Measurements from ENCODE around the gene OTP. TPM values are rescaled to one million over a fixed set of nuclear protein-coding genes. Genes with fewer than 3 reads are reported as not detected.

The OTP gene
- total RNA-seq, 4 donors from 2014 or later = not detected

DNA sequence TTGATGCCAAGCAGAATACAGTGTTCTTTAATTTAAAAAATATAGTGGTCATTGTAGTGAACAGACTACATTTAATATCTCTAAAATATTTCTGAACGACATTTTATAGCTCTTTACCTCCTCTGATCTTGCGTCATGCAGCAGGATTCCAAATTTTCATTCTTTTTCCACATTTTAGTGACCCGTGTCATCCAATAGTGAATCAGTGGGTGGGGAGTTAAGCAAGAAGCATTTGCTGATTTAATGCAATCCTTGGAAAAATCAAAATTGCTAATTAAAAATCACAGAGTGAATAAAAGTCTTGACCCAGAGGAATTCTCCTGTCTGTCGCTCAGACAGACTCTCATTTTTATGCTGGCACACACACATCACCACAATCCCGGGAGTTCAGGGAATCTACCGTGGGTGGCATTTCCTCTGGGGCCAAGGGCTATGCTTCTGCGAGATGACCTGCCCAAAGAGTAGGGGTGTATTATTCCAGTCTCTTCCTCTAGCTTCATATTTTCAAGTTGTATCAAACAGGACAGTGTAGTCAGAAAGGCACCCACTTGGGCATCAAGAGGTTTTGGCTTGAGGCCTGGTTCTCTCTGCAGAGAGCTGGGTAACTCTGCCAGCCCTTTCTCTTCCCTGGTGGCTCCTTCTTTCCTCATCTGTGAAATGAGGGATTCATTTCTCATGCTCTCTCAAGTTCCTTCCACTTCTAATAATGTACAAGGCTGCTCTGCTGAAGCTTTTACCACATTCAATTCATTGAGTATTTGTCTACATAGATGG is 24.8 kb upstream of the OTP start:
- no peak for DNase-seq (ENCODE audit: low spot score in 2 of 2)
- 50% methylated on average over 7 of the region's 7 CpGs for WGBS
- TF ChIP-seq, protein P1, sequence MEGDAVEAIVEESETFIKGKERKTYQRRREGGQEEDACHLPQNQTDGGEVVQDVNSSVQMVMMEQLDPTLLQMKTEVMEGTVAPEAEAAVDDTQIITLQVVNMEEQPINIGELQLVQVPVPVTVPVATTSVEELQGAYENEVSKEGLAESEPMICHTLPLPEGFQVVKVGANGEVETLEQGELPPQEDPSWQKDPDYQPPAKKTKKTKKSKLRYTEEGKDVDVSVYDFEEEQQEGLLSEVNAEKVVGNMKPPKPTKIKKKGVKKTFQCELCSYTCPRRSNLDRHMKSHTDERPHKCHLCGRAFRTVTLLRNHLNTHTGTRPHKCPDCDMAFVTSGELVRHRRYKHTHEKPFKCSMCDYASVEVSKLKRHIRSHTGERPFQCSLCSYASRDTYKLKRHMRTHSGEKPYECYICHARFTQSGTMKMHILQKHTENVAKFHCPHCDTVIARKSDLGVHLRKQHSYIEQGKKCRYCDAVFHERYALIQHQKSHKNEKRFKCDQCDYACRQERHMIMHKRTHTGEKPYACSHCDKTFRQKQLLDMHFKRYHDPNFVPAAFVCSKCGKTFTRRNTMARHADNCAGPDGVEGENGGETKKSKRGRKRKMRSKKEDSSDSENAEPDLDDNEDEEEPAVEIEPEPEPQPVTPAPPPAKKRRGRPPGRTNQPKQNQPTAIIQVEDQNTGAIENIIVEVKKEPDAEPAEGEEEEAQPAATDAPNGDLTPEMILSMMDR (IDR thresholded peaks at IDR 0.05) = no peak
- no peak for TF ChIP-seq EP300 (IDR thresholded peaks at IDR 0.05)
- TF ChIP-seq POLR2A (IDR thresholded peaks at IDR 0.05) = no peak
- no peak for TF ChIP-seq POLR2AphosphoS5 (IDR thresholded peaks at IDR 0.05)
- Histone ChIP-seq H3K36me3 (no peaks in the 10 kb centered on the region), H3K4me3 (no peak overlapping the region), H3K27ac (no peak overlapping the region), H3K4me1 (no peaks in the 10 kb centered on the region), H3K9me3 (no peaks in the 10 kb centered on the region), H3K27me3 (peaks cover 26% of the 10 kb centered on the region)

DNA sequence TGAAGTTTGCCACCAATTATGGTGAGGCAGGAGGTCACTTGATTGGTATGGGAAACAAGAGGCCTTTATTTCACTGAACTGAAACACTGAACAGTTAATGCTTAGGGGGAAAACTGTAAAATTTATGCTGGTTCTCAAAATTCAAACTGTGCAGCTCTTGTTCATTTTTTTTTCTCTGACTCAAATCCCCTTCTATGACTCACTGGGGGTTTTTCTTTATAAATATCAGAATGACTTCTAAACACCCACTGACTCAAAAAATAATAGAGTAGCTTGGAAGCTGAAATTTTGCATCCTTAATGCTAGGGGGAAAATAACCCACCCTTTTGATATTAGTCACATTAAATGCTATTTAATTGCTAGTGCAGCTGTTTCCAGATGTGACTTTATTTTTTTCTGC is 24.1 kb upstream of the OTP start:
- DNase-seq (ENCODE audit: low spot score in 2 of 2) = no peak
- no peak overlapping the region for H3K4me3 ChIP-seq
- no peaks in the 10 kb centered on the region for H3K36me3 ChIP-seq
- no peaks in the 10 kb centered on the region for H3K4me1 ChIP-seq
- H3K9me3 ChIP-seq = no peaks in the 10 kb centered on the region
- H3K27ac ChIP-seq = no peak overlapping the region
- TF ChIP-seq, protein P1 (IDR thresholded peaks at IDR 0.05) = no peak
- no peak for TF ChIP-seq EP300 (IDR thresholded peaks at IDR 0.05)
- no peak for TF ChIP-seq POLR2A (IDR thresholded peaks at IDR 0.05)
- TF ChIP-seq POLR2AphosphoS5 (IDR thresholded peaks at IDR 0.05) = no peak
- H3K27me3 ChIP-seq = peaks cover 26% of the 10 kb centered on the region

DNA sequence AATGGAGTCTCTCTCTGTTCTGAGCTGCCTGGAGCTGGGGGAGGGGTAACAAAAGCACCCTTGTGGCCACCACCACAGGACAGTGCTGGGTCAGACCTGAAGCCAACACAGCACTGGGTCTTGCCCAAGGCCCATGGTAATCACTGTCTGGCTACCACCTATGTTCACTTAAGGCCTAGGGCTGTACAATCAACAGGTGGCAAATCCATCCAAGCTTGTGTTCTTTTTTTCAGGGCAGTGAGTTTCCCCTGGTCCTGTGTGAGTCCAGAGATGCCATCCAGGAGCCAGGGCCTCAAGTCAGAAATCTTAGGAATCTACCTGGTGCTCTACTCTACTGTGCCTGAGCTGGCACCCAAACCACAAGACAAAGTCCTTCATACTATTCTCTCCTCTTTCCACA is 20.1 kb upstream of the OTP start:
- Histone ChIP-seq H3K4me3 (no peak overlapping the region), H3K27ac (no peak overlapping the region), H3K9me3 (no peaks in the 10 kb centered on the region), H3K27me3 (peaks cover 11% of the 10 kb centered on the region), H3K36me3 (no peaks in the 10 kb centered on the region), H3K4me1 (no peaks in the 10 kb centered on the region)
- no peak for DNase-seq (ENCODE audit: low spot score in 2 of 2)
- TF ChIP-seq POLR2AphosphoS5 (IDR thresholded peaks at IDR 0.05) (no peak), EP300 (IDR thresholded peaks at IDR 0.05) (no peak), POLR2A (IDR thresholded peaks at IDR 0.05) (no peak)
- TF ChIP-seq, protein P1 (IDR thresholded peaks at IDR 0.05) = no peak

DNA sequence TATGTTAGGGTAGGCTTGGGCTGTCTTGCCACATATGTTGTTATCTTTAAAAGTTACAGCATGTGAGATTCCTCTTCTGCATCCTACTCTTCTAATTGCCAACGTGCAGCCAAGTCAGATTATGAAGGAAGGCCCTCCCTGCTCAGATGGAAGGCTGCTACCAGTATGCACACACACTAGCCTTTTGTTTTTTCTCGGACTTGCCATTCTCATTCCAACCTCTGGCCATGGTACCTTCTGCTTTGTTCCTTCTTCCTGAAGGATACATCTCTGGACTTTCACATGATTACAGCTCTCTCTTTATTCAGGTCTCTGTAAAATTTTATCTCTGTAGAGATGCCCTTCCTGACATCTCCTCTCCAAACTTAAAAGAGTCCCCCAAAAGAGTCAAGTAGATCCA is 12.8 kb upstream of the OTP start:
- DNase-seq (ENCODE audit: low spot score in 2 of 2) = no peak
- H3K4me1 ChIP-seq = no peaks in the 10 kb centered on the region
- no peak overlapping the region for H3K27ac ChIP-seq
- no peak overlapping the region for H3K4me3 ChIP-seq
- TF ChIP-seq POLR2A (IDR thresholded peaks at IDR 0.05) = no peak
- TF ChIP-seq, protein P1 (IDR thresholded peaks at IDR 0.05) = no peak
- no peak for TF ChIP-seq POLR2AphosphoS5 (IDR thresholded peaks at IDR 0.05)
- no peak for TF ChIP-seq EP300 (IDR thresholded peaks at IDR 0.05)
- H3K27me3 ChIP-seq = peaks cover 52% of the 10 kb centered on the region
- H3K9me3 ChIP-seq = no peaks in the 10 kb centered on the region
- H3K36me3 ChIP-seq = no peaks in the 10 kb centered on the region
- 50% methylated on average over 2 of the region's 2 CpGs for WGBS

DNA sequence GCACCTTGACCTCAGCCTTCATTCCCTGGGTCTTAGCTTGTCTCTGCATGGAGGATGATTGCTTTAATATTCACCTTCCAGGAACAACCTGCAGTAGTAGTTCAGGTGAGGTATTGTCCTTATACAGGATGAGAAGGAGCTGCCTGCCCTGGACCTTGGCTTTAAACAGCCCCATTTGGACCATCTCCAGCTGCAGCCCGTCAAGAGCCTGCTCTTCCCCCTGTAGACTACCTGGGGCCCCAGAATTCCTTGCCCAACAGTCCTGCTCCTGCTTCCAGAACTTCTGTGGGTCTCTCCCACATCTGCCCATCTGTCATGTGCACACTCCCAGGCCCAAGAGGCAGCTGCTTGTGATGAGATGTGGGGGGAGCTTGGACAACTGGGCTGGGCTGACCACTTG is 12.2 kb upstream of the OTP start:
- WGBS = 63% methylated on average over 1 of the region's 1 CpG
- H3K27me3 ChIP-seq = peaks cover 59% of the 10 kb centered on the region

More for the DNA sequence above, 12.2 kb upstream of the OTP start:
- Histone ChIP-seq H3K9me3 (no peaks in the 10 kb centered on the region), H3K4me1 (peaks cover under 1% of the 10 kb centered on the region), H3K36me3 (no peaks in the 10 kb centered on the region), H3K27ac (no peak overlapping the region), H3K4me3 (no peak overlapping the region)
- TF ChIP-seq POLR2AphosphoS5 (IDR thresholded peaks at IDR 0.05) (no peak), POLR2A (IDR thresholded peaks at IDR 0.05) (no peak), EP300 (IDR thresholded peaks at IDR 0.05) (no peak)
- TF ChIP-seq, protein P1 (IDR thresholded peaks at IDR 0.05) = no peak
- DNase-seq (ENCODE audit: low spot score in 2 of 2) = no peak

All from suprapubic skin (tissue), 4 donors.